IMR-90 (cell line): Measurements from ENCODE around the gene MREG. TPM values are rescaled to one million over a fixed set of nuclear protein-coding genes. Genes with fewer than 3 reads are reported as not detected.

Experiments
- ATAC-seq: fragments of 200-7000 bp; cut with Tn5 transposase; 2 replicates; pipeline ENCODE4 v1.9.1; 2020; ENCODE audit warnings: low read depth, mild to moderate bottlenecking, moderate library complexity
- BruUV-seq: library from RNA; stranded (reverse); fragments of 400-500 nt; replicated peaks from 2 replicates; lab custom pipeline; 2021; lab: Mats Ljungman, UMichigan
- CTCF ChIA-PET: fragments of 300-600 bp; formaldehyde crosslinking; extraction: SDS; loops from one replicate; lab custom pipeline; 2021; ENCODE audit warnings: antibody characterized with exemption; lab: Yijun Ruan, JAX
- POLR2A ChIA-PET: fragments of 300-600 bp; sonication (Branson Sonifier 250); formaldehyde crosslinking; loops from one replicate; lab custom pipeline; 2022; ENCODE audit warnings: antibody characterized with exemption; ENCODE audit not compliant: unreplicated experiment; lab: Charles Lee
- DNase-seq: peaks from one replicate; pipeline ENCODE4 v3.0.0; 2013
- H2AFZ ChIP-seq: replicated peaks from 2 replicates; pipeline ENCODE3; 2013; ENCODE audit warnings: low read length, mild to moderate bottlenecking; ENCODE audit not compliant: poor library complexity
- H2AK5ac ChIP-seq: 2 replicates; pipeline ENCODE4 v1.6.1; 2013; ENCODE audit warnings: low read depth, low read length, inconsistent platforms
- H2AK9ac ChIP-seq: replicated peaks from 2 replicates; pipeline ENCODE3; 2013; ENCODE audit warnings: mild to moderate bottlenecking, low read depth, low read length, moderate library complexity; ENCODE audit not compliant: poor library complexity
- H2BK120ac ChIP-seq: 2 replicates; pipeline ENCODE4 v1.6.1; 2013; ENCODE audit warnings: low read depth, low read length, inconsistent platforms
- H2BK15ac ChIP-seq: 3 replicates; pipeline ENCODE4 v1.6.1; 2013; ENCODE audit warnings: low read depth, low read length, inconsistent platforms
- H2BK20ac ChIP-seq: 2 replicates; pipeline ENCODE4 v1.6.1; 2013; ENCODE audit warnings: low read depth, mild to moderate bottlenecking, inconsistent platforms, low read length, moderate library complexity
- H2BK5ac ChIP-seq: 2 replicates; pipeline ENCODE4 v1.6.1; 2013; ENCODE audit warnings: mild to moderate bottlenecking, low read depth, low read length, inconsistent platforms; ENCODE audit not compliant: poor library complexity, severe bottlenecking
- H3K14ac ChIP-seq: replicated peaks from 2 replicates; pipeline ENCODE4 v1.6.1; 2013; ENCODE audit warnings: low read depth, low read length, inconsistent platforms
- H3K18ac ChIP-seq: 2 replicates; pipeline ENCODE4 v1.6.1; 2013; ENCODE audit warnings: low read depth, low read length, control low read depth
- H3K23ac ChIP-seq: 2 replicates; pipeline ENCODE4 v1.6.1; 2013; ENCODE audit warnings: low read depth, low read length, inconsistent platforms
- H3K27ac ChIP-seq: 2 replicates; pipeline ENCODE4 v1.5.1; 2013; ENCODE audit warnings: mild to moderate bottlenecking, control low read depth, low read length; ENCODE audit not compliant: insufficient read depth
- H3K27me3 ChIP-seq: 2 replicates; pipeline ENCODE4 v1.6.1; 2013; ENCODE audit warnings: low read length; ENCODE audit not compliant: control insufficient read depth, insufficient read depth
- H3K36me3 ChIP-seq: 2 replicates; pipeline ENCODE4 v1.6.1; 2013; ENCODE audit warnings: low read length, mixed read lengths; ENCODE audit not compliant: control insufficient read depth, insufficient read depth
- H3K4ac ChIP-seq: 2 replicates; pipeline ENCODE4 v1.6.1; 2013; ENCODE audit warnings: low read depth, low read length, inconsistent platforms
- H3K4me1 ChIP-seq: 2 replicates; pipeline ENCODE4 v1.6.1; 2013; ENCODE audit warnings: low read length, mixed read lengths; ENCODE audit not compliant: control insufficient read depth, insufficient read depth
- H3K4me2 ChIP-seq: 2 replicates; pipeline ENCODE4 v1.6.1; 2013; ENCODE audit warnings: low read depth, mild to moderate bottlenecking, control low read depth, low read length, moderate library complexity
- H3K4me3 ChIP-seq: 2 replicates; pipeline ENCODE4 v1.5.1; 2013; ENCODE audit warnings: low read depth, mild to moderate bottlenecking, control low read depth, low read length, moderate library complexity; ENCODE audit not compliant: insufficient read depth
- H3K56ac ChIP-seq: 2 replicates; pipeline ENCODE4 v1.6.1; 2013; ENCODE audit warnings: low read length, inconsistent platforms; ENCODE audit not compliant: insufficient read depth; ENCODE audit errors: extremely low read depth
- H3K79me1 ChIP-seq, 2 experiments: 2 replicates each; pipeline ENCODE4 v1.6.1; 2013; ENCODE audit warnings: low read length in 2 of 2, inconsistent platforms in 1 of 2, low read depth in 1 of 2
- H3K9ac ChIP-seq: 2 replicates; pipeline ENCODE4 v1.6.1; 2013; ENCODE audit warnings: low read depth, low read length, control low read depth
- H3K9me1 ChIP-seq: 2 replicates; pipeline ENCODE4 v1.6.1; 2013; ENCODE audit warnings: low read length, inconsistent platforms; ENCODE audit not compliant: insufficient read depth
- H3K9me3 ChIP-seq: 2 replicates; pipeline ENCODE4 v1.6.1; 2013; ENCODE audit warnings: low read length; ENCODE audit not compliant: control insufficient read depth, insufficient read depth
- H4K20me1 ChIP-seq: 2 replicates; pipeline ENCODE4 v1.6.1; 2013; ENCODE audit warnings: low read length, inconsistent platforms; ENCODE audit not compliant: insufficient read depth
- H4K5ac ChIP-seq: 2 replicates; pipeline ENCODE4 v1.6.1; 2013; ENCODE audit warnings: mild to moderate bottlenecking, low read depth, low read length, control low read depth
- H4K8ac ChIP-seq, 2 experiments: 2 replicates each; pipeline ENCODE4 v1.6.1; 2013; ENCODE audit warnings: low read depth in 2 of 2, low read length in 2 of 2, control low read depth in 1 of 2, inconsistent platforms in 1 of 2
- H4K91ac ChIP-seq: 2 replicates; pipeline ENCODE4 v1.6.1; 2013; ENCODE audit warnings: low read depth, low read length, inconsistent platforms; ENCODE audit not compliant: insufficient read depth
- CEBPB ChIP-seq: IDR thresholded peaks from 2 replicates; pipeline ENCODE4 v1.6.1; 2012; ENCODE audit warnings: low read depth, low read length, improper control_type of control experiment
- MAZ ChIP-seq: IDR thresholded peaks from 2 replicates; pipeline ENCODE4 v1.6.1; 2012; ENCODE audit warnings: low read depth, mild to moderate bottlenecking, low read length, improper control_type of control experiment, moderate library complexity, borderline replicate concordance
- RFX5 ChIP-seq: IDR thresholded peaks from 2 replicates; pipeline ENCODE4 v1.8.0; 2012; ENCODE audit warnings: low read depth, mild to moderate bottlenecking, low read length, moderate library complexity
- SMC3 ChIP-seq: fragments of 150-350 bp; IDR thresholded peaks from 2 replicates; pipeline ENCODE4 v1.6.1; 2016; ENCODE audit warnings: low read depth, mild to moderate bottlenecking, antibody characterized with exemption, low read length, moderate library complexity
- USF2 ChIP-seq: fragments of 150-350 bp; IDR thresholded peaks from 2 replicates; pipeline ENCODE4 v1.6.1; 2017; ENCODE audit warnings: mild to moderate bottlenecking, antibody characterized with exemption, low read length, low read depth
- WGBS, 2 experiments: methylation state at CpG; one replicate each; pipeline versions ENCODE4 v1.1.5 to v1.1.7; 2013; ENCODE audit warnings: missing lambda C conversion rate in 2 of 2; ENCODE audit not compliant: insufficient read length in 1 of 2; ENCODE audit errors: extremely low coverage in 2 of 2; 5-methylcytosine and 5-hydroxymethylcytosine counted together
- dilution Hi-C: fragments of 300-500 bp; cut with HindIII; formaldehyde crosslinking; loops from one replicate; pipeline ENCODE4 v1.14.3; 2018; ENCODE audit warnings: low sequenced_read_pairs; ENCODE audit not compliant: unreplicated experiment
- in situ Hi-C: fragments of 300-500 bp; cut with MboI; formaldehyde crosslinking; loops from 3 replicates; pipeline ENCODE4 v1.14.3; 2019; ENCODE audit warnings: low sequenced_read_pairs, inconsistent platforms, mixed read lengths
- intact Hi-C: fragments of 100-400 bp; cut with micrococcal nuclease; formaldehyde crosslinking; loops from 2 replicates; pipeline ENCODE4 v1.10.0; 2022
- polyA plus RNA-seq, 3 experiments: library from polyadenylated mRNA; depleted of rRNA; stranded (reverse); fragments of >200 nt; gene quantifications; 2 replicates each; pipeline ENCODE4 v1.2.3, GENCODE V29; 2012; ENCODE audit warnings: low replicate concordance in 1 of 3
- total RNA-seq: library from RNA; depleted of rRNA; stranded (reverse); fragments of >200 nt; gene quantifications from 2 replicates; pipeline ENCODE4 v1.2.3, GENCODE V29; 2012

The MREG gene
- total and polyA plus RNA-seq, 2 of the 4 experiments (the other 2 are of a cell fraction): 1.0 to 1.8 TPM

GRCh38 chr2:215946586-215946985 lies 66.8 kb downstream of the MREG start:
- Histone ChIP-seq H2BK120ac (no peak overlapping the region), H3K14ac (no peak overlapping the region), H3K9me1 (no peaks in the 10 kb centered on the region), H3K9ac (no peak overlapping the region), H3K4ac (no peak overlapping the region), H3K27ac (no peak overlapping the region), H2AK5ac (no peak overlapping the region), H3K18ac (no peak overlapping the region), H2AK9ac (no peak overlapping the region), H3K27me3 (no peaks in the 10 kb centered on the region), H4K8ac (no peak overlapping the region), H3K36me3 (no peaks in the 10 kb centered on the region), H3K4me2 (no peak overlapping the region), H4K20me1 (no peaks in the 10 kb centered on the region), H3K4me1 (no peaks in the 10 kb centered on the region), H3K4me3 (no peak overlapping the region), H3K23ac (no peak overlapping the region), H2BK5ac (no peak overlapping the region), H3K56ac (no peak overlapping the region), H3K9me3 (no peaks in the 10 kb centered on the region), H2BK20ac (no peak overlapping the region), H4K5ac (no peak overlapping the region), H2AFZ (no peak overlapping the region), H2BK15ac (no peak overlapping the region), H3K79me1 (no peaks in the 10 kb centered on the region), H4K91ac (no peak overlapping the region)
- TF ChIP-seq RFX5 (no peak), CEBPB (no peak), USF2 (no peak), SMC3 (no peak), MAZ (no peak)
- WGBS, 2 experiments: no CpG with 5 or more reads among the region's 3 CpGs
- intact Hi-C loops (no loop called here), dilution Hi-C loops (no loop called here), in situ Hi-C loops (loop anchor here (25.0 kb wide), 1 partner anchor 1134 kb away; the partner anchor contains the start of gene BARD1)
- BruUV-seq: no TSS peak
- CTCF ChIA-PET: interaction anchor here (1.0 to 1.4 kb wide), 2 partner anchors 16 to 67 kb away, joined by 3 read pairs; no protein-coding TSS in a partner anchor
- DNase-seq (no peak), ATAC-seq (no peak)
- POLR2A ChIA-PET: no interaction called here
